ENCODE measurements around the gene CECR2.

Gene CECR2

DNA sequence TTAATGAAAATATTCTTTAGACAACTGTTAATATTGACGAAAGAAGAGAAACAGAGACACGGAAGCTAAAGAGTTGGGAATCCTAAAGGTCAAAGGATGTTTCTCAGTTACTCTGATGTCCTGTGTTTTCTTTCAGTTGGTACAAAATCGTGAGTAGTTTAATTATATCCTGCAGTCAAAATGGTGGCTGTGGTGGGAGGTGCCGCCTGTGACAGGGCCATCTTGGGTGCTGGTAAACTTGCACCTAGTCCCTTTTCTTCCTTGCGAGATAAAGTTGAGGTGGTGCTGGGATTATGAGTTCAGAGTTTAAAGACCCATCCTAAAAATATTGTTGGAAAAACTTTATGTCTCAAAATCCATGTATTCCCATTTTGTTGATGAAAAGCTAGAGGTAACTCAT lies 2.2 kb downstream of the CECR2 start:
- intact Hi-C loops (cut with DNase I; ENCODE audit: low total_unique reads) = no loop called here
- TF ChIP-seq, protein P1, sequence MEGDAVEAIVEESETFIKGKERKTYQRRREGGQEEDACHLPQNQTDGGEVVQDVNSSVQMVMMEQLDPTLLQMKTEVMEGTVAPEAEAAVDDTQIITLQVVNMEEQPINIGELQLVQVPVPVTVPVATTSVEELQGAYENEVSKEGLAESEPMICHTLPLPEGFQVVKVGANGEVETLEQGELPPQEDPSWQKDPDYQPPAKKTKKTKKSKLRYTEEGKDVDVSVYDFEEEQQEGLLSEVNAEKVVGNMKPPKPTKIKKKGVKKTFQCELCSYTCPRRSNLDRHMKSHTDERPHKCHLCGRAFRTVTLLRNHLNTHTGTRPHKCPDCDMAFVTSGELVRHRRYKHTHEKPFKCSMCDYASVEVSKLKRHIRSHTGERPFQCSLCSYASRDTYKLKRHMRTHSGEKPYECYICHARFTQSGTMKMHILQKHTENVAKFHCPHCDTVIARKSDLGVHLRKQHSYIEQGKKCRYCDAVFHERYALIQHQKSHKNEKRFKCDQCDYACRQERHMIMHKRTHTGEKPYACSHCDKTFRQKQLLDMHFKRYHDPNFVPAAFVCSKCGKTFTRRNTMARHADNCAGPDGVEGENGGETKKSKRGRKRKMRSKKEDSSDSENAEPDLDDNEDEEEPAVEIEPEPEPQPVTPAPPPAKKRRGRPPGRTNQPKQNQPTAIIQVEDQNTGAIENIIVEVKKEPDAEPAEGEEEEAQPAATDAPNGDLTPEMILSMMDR (IDR thresholded peaks at IDR 0.05) = no peak
- Histone ChIP-seq H3K27me3 (peaks cover 0 to 73% of the 10 kb centered on the region in 2 donors), H3K4me3 (no peak overlapping the region), H3K36me3 (no peaks in the 10 kb centered on the region), H3K4me1 (peaks cover 0 to 26% (median 22%) of the 10 kb centered on the region in 4 donors), H3K9me3 (no peaks in the 10 kb centered on the region), H3K27ac (no peak overlapping the region)
- DNase-seq = no peak

DNA sequence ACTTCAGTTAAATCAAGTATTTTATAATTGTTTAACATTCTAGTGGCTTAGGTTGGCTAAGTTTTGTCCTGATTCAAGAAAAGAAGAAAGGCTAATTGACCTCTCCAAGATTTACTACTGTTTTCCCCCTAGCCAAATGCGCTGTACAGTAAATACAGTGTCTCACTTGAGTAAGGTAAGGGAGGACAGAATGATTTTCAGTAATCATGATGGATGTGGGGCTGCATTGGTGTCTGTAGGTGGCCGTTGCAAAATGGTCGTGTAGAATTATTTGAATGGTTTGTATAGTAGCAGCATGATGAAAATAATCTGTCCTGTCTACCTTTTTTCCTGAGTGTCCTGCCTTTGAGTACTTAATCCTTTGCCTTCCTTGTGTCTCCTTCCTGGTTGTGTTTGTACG lies 4.6 kb downstream of the CECR2 start:
- Histone ChIP-seq H3K4me3 (no peak overlapping the region), H3K27ac (no peak overlapping the region), H3K27me3 (peaks cover 0 to 57% of the 10 kb centered on the region in 2 donors), H3K9me3 (no peaks in the 10 kb centered on the region), H3K4me1 (peaks cover 0 to 21% (median 18%) of the 10 kb centered on the region in 4 donors), H3K36me3 (no peaks in the 10 kb centered on the region)
- DNase-seq = no peak
- intact Hi-C loops (cut with DNase I; ENCODE audit: low total_unique reads) = no loop called here
- TF ChIP-seq, protein P1 (IDR thresholded peaks at IDR 0.05) = no peak

DNA sequence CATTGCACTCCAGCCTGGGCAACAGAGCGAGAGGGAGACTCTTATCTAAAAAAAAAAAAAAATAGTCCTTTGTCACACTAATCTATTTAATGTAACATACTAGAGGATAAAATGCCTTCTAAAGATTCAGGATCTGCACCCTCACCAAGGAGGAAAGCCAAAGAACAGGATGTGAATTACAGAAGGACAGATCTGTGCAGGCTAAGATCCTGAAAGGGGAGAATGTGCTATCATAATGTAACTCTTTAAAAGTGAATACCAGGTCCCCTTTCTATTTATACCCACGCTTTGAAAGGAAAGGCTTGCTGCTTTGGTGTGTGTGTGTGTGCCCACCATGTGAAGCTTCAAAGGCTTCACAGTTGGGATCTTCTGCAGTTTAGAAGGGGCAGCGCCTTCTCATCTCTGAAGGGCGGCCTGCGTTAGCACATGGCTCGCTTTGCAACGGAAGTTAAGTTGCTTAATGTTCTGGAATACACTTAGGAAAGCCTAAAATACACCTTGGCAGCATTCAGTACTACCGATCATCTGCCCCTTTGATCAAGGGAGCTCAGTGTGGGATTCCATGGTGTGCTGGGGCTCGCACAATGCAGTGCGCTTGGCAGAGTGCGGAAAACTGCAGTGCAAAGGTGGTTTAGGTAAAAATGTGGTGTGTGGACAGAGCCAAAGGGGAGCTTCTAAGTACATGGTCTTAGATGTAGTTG lies 6.8 kb downstream of the CECR2 start:
- intact Hi-C loops (cut with DNase I; ENCODE audit: low total_unique reads) = no loop called here
- Histone ChIP-seq H3K36me3 (no peaks in the 10 kb centered on the region), H3K9me3 (no peaks in the 10 kb centered on the region), H3K4me1 (peaks cover 0 to 1% (median 0%) of the 10 kb centered on the region in 4 donors), H3K4me3 (no peak overlapping the region), H3K27me3 (peaks cover 0 to 42% of the 10 kb centered on the region in 2 donors), H3K27ac (no peak overlapping the region)
- DNase-seq = no peak
- TF ChIP-seq, protein P1 (IDR thresholded peaks at IDR 0.05) = no peak

DNA sequence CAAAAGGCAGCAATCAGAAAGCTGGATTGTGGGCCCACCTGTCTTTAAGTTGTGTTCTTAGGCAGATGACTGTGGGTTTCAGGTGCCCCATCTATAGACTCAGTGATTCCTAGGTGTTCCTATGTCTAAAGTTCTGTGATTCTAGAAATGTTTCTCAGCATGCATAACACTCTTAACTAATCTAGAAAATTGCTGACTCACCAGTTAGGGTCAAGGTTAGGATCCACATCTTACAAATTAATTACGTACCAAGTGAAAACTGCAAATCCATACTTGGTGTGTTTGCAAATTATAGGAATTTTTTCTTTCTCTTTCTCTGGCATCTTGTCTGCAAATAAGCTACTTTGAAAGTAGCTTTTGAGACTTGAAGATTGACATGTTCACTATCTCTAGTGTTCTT lies 7.7 kb downstream of the CECR2 start:
- TF ChIP-seq, protein P1 (IDR thresholded peaks at IDR 0.05) = no peak
- Histone ChIP-seq H3K27ac (no peak overlapping the region), H3K36me3 (no peaks in the 10 kb centered on the region), H3K4me1 (no peaks in the 10 kb centered on the region), H3K9me3 (no peaks in the 10 kb centered on the region), H3K27me3 (peaks cover 0 to 36% of the 10 kb centered on the region in 2 donors), H3K4me3 (no peak overlapping the region)
- intact Hi-C loops (cut with DNase I; ENCODE audit: low total_unique reads) = no loop called here
- no peak for DNase-seq

DNA sequence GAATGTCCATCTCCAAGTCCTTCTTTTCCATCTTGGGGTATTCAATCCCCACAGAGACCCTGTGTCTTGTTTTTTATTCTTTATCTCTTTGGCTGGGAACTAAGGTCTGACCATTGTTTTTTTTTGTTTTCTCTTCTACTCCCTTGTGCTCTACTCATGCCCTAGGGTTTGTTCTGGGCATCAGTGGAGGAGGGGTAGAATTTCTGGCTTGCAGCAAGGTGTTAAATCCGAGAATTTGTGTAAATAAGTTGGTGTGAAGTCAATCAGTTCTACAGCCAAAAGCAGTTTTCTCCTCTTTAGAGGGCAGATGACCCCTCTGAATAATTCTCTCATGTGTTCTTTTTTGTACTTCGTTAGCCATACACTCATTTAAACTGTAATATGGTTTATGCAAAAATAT lies 10.7 kb downstream of the CECR2 start:
- intact Hi-C loops (cut with DNase I; ENCODE audit: low total_unique reads) = no loop called here
- H3K36me3 ChIP-seq = no peaks in the 10 kb centered on the region
- no peak for DNase-seq
- H3K27me3 ChIP-seq = peaks cover 0 to 28% of the 10 kb centered on the region in 2 donors
- no peak overlapping the region for H3K4me3 ChIP-seq
- TF ChIP-seq, protein P1 (IDR thresholded peaks at IDR 0.05) = no peak
- H3K4me1 ChIP-seq = no peaks in the 10 kb centered on the region
- H3K27ac ChIP-seq = no peak overlapping the region
- peaks cover 0 to 8% (median 7%) of the 10 kb centered on the region in 3 donors for H3K9me3 ChIP-seq

Measured in tibial artery (tissue), 4 donors.